ENCODE measurements around the gene BOD1.

The BOD1 gene

DNA sequence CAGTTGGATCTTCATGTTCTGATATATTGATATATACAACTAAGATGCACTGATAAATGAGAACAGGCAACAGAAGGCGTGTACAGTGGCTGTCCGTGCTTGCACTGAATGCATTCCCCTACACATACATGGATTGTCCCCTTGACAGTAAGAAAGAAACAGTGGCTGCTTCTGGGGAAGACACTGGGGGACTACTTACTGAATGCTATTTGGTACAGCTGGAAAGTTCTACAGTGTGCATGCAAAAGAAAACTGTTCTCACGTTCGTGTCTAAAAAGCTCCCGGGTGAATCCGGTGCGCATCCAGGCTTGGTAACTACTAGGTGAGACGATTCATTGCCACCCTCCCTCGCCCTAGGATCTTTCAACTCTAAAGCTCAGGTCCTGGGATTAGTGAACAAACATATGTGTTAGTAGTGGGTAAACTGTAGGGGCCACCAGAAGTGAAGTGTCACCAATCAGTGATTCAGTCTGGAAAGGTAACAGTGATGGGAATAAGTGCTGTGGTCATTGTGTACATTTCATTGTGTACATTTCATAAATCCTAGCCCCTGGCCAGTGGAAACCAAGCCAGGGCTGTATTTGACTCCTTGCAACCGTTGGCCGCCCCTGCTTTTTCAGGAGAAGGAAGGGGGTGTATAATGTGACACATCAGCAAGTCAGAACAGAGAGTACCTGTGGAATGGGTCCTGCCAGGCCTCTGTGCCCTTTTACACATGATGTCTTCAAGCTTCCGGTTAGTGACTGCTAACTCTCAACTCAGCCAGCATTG, 46.3 kb upstream of the BOD1 start:
- Histone ChIP-seq H3K14ac (ENCODE audit: low read length) (no peak overlapping the region), H3K4me3 (ENCODE audit: low read depth, low read length) (no peak overlapping the region), H4K91ac (ENCODE audit: low read depth, low read length) (no peak overlapping the region), H4K8ac (ENCODE audit: low read depth, low read length) (no peak overlapping the region), H3K18ac (ENCODE audit: low read length) (no peak overlapping the region), H3K9me3 (ENCODE audit: insufficient read depth, low read depth, low read length) (no peaks in the 10 kb centered on the region), H2BK5ac (ENCODE audit: low read depth, low read length, poor library complexity) (no peak overlapping the region), H3K27ac (ENCODE audit: low read depth, low read length) (no peak overlapping the region), H2AK5ac (ENCODE audit: low read length) (no peak overlapping the region), H2AFZ (ENCODE audit: insufficient read depth, low read length, poor library complexity) (no peak overlapping the region), H3K27me3 (ENCODE audit: insufficient read depth, low read length) (no peaks in the 10 kb centered on the region), H3K79me1 (ENCODE audit: low read length) (no peaks in the 10 kb centered on the region), H3K4me1 (ENCODE audit: control insufficient read depth in 1 of 2, insufficient read depth in 2 of 2, low read length in 2 of 2) (no peaks in the 10 kb centered on the region), H3K4ac (ENCODE audit: low read depth, low read length) (no peak overlapping the region), H3K36me3 (ENCODE audit: control insufficient read depth in 1 of 2, insufficient read depth in 2 of 2, low read length in 2 of 2) (no peaks in the 10 kb centered on the region), H3K79me2 (ENCODE audit: control insufficient read depth, insufficient read depth, low read length, poor library complexity) (no peaks in the 10 kb centered on the region), H3K4me2 (ENCODE audit: low read length) (no peak overlapping the region), H2BK12ac (ENCODE audit: low read length) (no peak overlapping the region), H3K9ac (ENCODE audit: low read length) (no peak overlapping the region), H3K23ac (ENCODE audit: low read length) (no peak overlapping the region), H2BK120ac (ENCODE audit: insufficient read depth, low read length, poor library complexity) (no peak overlapping the region), H4K12ac (ENCODE audit: low read depth, low read length) (no peak overlapping the region)
- no peak for DNase-seq
- WGBS (ENCODE audit: extremely low coverage, insufficient coverage, insufficient read length), result no CpG with 5 or more reads among the region's 12 CpGs

DNA sequence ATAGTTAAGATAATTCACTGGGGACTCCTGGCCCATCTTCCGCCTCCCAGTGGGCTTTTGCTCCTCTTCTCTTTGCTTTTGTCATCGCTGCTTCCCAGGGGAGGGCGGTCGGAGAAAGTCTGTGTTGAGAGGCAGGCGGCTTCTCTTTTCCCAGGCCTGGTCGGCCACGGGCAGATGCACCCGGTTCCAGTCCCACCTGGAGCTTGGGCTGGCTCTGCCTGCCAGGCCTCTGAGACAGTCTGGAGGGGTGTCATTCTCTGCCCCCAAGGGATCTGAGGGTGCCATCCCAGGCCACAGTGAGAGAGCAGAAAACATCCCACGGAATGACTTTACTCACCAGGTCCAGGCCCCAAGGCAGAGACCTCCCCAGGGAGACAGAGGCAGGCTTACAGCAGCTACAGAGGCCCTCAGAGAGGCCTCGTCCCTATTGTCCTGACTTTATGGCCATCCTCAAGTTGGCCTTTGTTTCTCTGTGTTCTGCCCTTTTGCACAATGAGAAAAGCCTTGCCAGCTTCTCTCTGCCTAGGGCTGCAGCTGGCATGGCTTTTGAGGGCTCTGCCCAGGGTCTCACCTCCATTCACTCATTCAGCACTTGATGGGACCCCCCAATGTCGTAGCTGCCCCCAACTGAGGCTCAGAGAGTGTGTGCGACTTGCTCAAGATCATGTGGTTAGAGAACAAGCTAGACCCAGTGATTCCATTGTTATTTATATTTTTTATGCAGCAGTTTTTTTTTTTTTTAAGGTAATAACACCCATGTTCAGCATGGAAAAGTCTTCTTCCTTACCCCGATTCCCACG, 44.2 kb upstream of the BOD1 start:
- Histone ChIP-seq H3K18ac (ENCODE audit: low read length) (no peak overlapping the region), H3K79me1 (ENCODE audit: low read length) (no peaks in the 10 kb centered on the region), H3K23ac (ENCODE audit: low read length) (no peak overlapping the region), H3K9me3 (ENCODE audit: insufficient read depth, low read depth, low read length) (no peaks in the 10 kb centered on the region), H3K27me3 (ENCODE audit: insufficient read depth, low read length) (no peaks in the 10 kb centered on the region), H3K14ac (ENCODE audit: low read length) (peak overlapping the region; percentile 37), H2BK120ac (ENCODE audit: insufficient read depth, low read length, poor library complexity) (no peak overlapping the region), H3K27ac (ENCODE audit: low read depth, low read length) (no peak overlapping the region), H3K4me1 (ENCODE audit: control insufficient read depth in 1 of 2, insufficient read depth in 2 of 2, low read length in 2 of 2) (no peaks in the 10 kb centered on the region), H3K9ac (ENCODE audit: low read length) (no peak overlapping the region), H4K12ac (ENCODE audit: low read depth, low read length) (no peak overlapping the region), H2BK5ac (ENCODE audit: low read depth, low read length, poor library complexity) (no peak overlapping the region), H4K91ac (ENCODE audit: low read depth, low read length) (no peak overlapping the region), H2BK12ac (ENCODE audit: low read length) (no peak overlapping the region), H4K8ac (ENCODE audit: low read depth, low read length) (no peak overlapping the region), H2AFZ (ENCODE audit: insufficient read depth, low read length, poor library complexity) (no peak overlapping the region), H3K79me2 (ENCODE audit: control insufficient read depth, insufficient read depth, low read length, poor library complexity) (no peaks in the 10 kb centered on the region), H3K4me2 (ENCODE audit: low read length) (no peak overlapping the region), H3K4ac (ENCODE audit: low read depth, low read length) (no peak overlapping the region), H2AK5ac (ENCODE audit: low read length) (no peak overlapping the region), H3K36me3 (ENCODE audit: control insufficient read depth in 1 of 2, insufficient read depth in 2 of 2, low read length in 2 of 2) (no peaks in the 10 kb centered on the region), H3K4me3 (ENCODE audit: low read depth, low read length) (no peak overlapping the region)
- no peak for DNase-seq
- no CpG with 5 or more reads among the region's 14 CpGs for WGBS (ENCODE audit: extremely low coverage, insufficient coverage, insufficient read length)

DNA sequence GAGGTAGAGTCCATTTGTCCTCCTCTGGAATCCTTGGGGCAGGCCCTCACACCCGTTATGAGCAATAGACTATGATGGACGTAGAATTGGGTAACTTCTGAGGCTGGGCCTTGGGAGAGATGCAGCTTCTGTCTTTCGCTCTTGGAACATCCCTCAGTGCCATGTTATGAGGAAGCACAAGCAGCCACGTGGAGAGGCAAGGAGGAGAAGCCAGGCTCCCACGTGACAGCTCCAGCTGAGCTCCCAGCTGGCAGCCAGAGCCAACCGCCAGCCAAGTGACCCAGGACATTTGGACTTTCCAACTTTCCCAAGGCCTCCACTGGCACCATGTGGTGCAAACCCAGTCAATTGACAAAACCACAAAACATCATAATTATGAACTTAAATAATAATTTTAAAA, 43.0 kb upstream of the BOD1 start:
- H3K4me1 ChIP-seq (ENCODE audit: control insufficient read depth in 1 of 2, insufficient read depth in 2 of 2, low read length in 2 of 2), result no peaks in the 10 kb centered on the region
- no peak overlapping the region for H3K9ac ChIP-seq (ENCODE audit: low read length)
- no peak overlapping the region for H3K23ac ChIP-seq (ENCODE audit: low read length)
- no peak overlapping the region for H2AK5ac ChIP-seq (ENCODE audit: low read length)
- no peaks in the 10 kb centered on the region for H3K79me2 ChIP-seq (ENCODE audit: control insufficient read depth, insufficient read depth, low read length, poor library complexity)
- no peak overlapping the region for H3K18ac ChIP-seq (ENCODE audit: low read length)
- no peak overlapping the region for H2BK12ac ChIP-seq (ENCODE audit: low read length)
- WGBS (ENCODE audit: extremely low coverage, insufficient coverage, insufficient read length), result no CpG with 5 or more reads among the region's 6 CpGs
- H3K36me3 ChIP-seq (ENCODE audit: control insufficient read depth in 1 of 2, insufficient read depth in 2 of 2, low read length in 2 of 2), result no peaks in the 10 kb centered on the region
- no peak overlapping the region for H2BK5ac ChIP-seq (ENCODE audit: low read depth, low read length, poor library complexity)
- H3K4ac ChIP-seq (ENCODE audit: low read depth, low read length), result no peak overlapping the region
- H2AFZ ChIP-seq (ENCODE audit: insufficient read depth, low read length, poor library complexity), result no peak overlapping the region
- H2BK120ac ChIP-seq (ENCODE audit: insufficient read depth, low read length, poor library complexity), result no peak overlapping the region
- H3K14ac ChIP-seq (ENCODE audit: low read length), result no peak overlapping the region
- no peak overlapping the region for H3K4me2 ChIP-seq (ENCODE audit: low read length)
- no peaks in the 10 kb centered on the region for H3K79me1 ChIP-seq (ENCODE audit: low read length)
- no peak for DNase-seq
- H3K27ac ChIP-seq (ENCODE audit: low read depth, low read length), result no peak overlapping the region
- no peak overlapping the region for H4K12ac ChIP-seq (ENCODE audit: low read depth, low read length)
- no peak overlapping the region for H4K91ac ChIP-seq (ENCODE audit: low read depth, low read length)
- H4K8ac ChIP-seq (ENCODE audit: low read depth, low read length), result no peak overlapping the region
- no peaks in the 10 kb centered on the region for H3K27me3 ChIP-seq (ENCODE audit: insufficient read depth, low read length)
- no peak overlapping the region for H3K4me3 ChIP-seq (ENCODE audit: low read depth, low read length)
- no peaks in the 10 kb centered on the region for H3K9me3 ChIP-seq (ENCODE audit: insufficient read depth, low read depth, low read length)

DNA sequence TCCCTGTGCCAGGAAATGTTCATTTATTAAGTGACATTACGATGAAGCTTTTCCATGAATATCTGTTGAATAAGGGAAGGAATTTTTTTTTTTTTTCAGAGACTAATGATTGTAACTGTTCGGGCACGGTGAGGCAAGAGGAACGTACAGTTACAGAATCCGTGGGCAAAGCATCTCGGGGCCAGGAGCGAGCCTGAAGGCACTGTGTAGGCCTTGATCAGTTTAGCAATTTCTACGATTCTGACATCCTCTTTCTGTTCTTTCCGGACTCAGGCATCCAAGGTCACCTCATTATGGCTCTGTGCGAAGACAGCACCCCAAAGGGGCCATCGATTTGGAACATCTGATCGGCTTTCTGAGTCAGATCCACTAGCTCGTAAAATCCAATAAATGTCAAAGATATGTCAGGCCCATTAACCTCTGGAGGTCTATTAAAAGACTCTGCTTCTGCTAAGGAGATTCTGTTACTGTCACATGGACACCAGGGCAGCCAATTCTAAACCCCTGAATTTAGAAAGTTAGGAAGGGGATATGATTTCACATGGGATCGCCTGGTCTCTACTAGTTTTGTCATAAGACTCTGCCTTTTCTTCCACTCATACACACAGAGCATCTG, 41.4 kb upstream of the BOD1 start:
- Histone ChIP-seq H3K27me3 (ENCODE audit: insufficient read depth, low read length) (no peaks in the 10 kb centered on the region), H3K9ac (ENCODE audit: low read length) (no peak overlapping the region), H3K79me1 (ENCODE audit: low read length) (no peaks in the 10 kb centered on the region), H2AFZ (ENCODE audit: insufficient read depth, low read length, poor library complexity) (no peak overlapping the region), H3K9me3 (ENCODE audit: insufficient read depth, low read depth, low read length) (no peaks in the 10 kb centered on the region), H4K12ac (ENCODE audit: low read depth, low read length) (no peak overlapping the region), H3K4me1 (ENCODE audit: control insufficient read depth in 1 of 2, insufficient read depth in 2 of 2, low read length in 2 of 2) (peaks cover 0 to 2% of the 10 kb centered on the region in 2 experiments), H3K14ac (ENCODE audit: low read length) (no peak overlapping the region), H3K79me2 (ENCODE audit: control insufficient read depth, insufficient read depth, low read length, poor library complexity) (no peaks in the 10 kb centered on the region), H2BK120ac (ENCODE audit: insufficient read depth, low read length, poor library complexity) (no peak overlapping the region), H2AK5ac (ENCODE audit: low read length) (no peak overlapping the region), H2BK5ac (ENCODE audit: low read depth, low read length, poor library complexity) (no peak overlapping the region), H3K23ac (ENCODE audit: low read length) (no peak overlapping the region), H2BK12ac (ENCODE audit: low read length) (no peak overlapping the region), H4K91ac (ENCODE audit: low read depth, low read length) (no peak overlapping the region), H3K18ac (ENCODE audit: low read length) (no peak overlapping the region), H3K27ac (ENCODE audit: low read depth, low read length) (no peak overlapping the region), H3K4ac (ENCODE audit: low read depth, low read length) (no peak overlapping the region), H3K4me2 (ENCODE audit: low read length) (no peak overlapping the region), H3K36me3 (ENCODE audit: control insufficient read depth in 1 of 2, insufficient read depth in 2 of 2, low read length in 2 of 2) (no peaks in the 10 kb centered on the region), H3K4me3 (ENCODE audit: low read depth, low read length) (no peak overlapping the region), H4K8ac (ENCODE audit: low read depth, low read length) (no peak overlapping the region)
- no peak for DNase-seq
- WGBS (ENCODE audit: extremely low coverage, insufficient coverage, insufficient read length), result no CpG with 5 or more reads among the region's 14 CpGs

Measured in trophoblast cell (in vitro differentiated cells and primary cell).